Hepatocyte (in vitro differentiated cells): ENCODE data around the gene CHD6. TPM values are rescaled to one million over a fixed set of nuclear protein-coding genes. Genes with fewer than 3 reads are reported as not detected.
"Not testable (repeated sequence)": the region's sequence is repeated elsewhere in the genome, so short reads cannot be mapped to it uniquely, and the experiment has no call there.

Experiments used
- DNase-seq: peaks from one replicate; pipeline ENCODE4 v3.0.0-alpha.2; 2016; ENCODE audit warnings: low spot score
- H2AFZ ChIP-seq: fragments of 200-600 bp; sonication (generic); 2 replicates; pipeline ENCODE4 v1.6.0; 2016; ENCODE audit warnings: antibody characterized with exemption, mild to moderate bottlenecking
- H3K27ac ChIP-seq: fragments of 200-600 bp; sonication (generic); 2 replicates; pipeline ENCODE4 v1.5.1; 2016; ENCODE audit warnings: mild to moderate bottlenecking
- H3K27me3 ChIP-seq: fragments of 200-600 bp; sonication (generic); 2 replicates; pipeline ENCODE4 v1.6.1; 2016
- H3K36me3 ChIP-seq: fragments of 200-600 bp; sonication (generic); replicated peaks from 2 replicates; pipeline ENCODE4 v1.5.1; 2016; ENCODE audit warnings: low read depth; ENCODE audit not compliant: insufficient read depth
- H3K4me1 ChIP-seq: fragments of 200-600 bp; sonication (generic); 2 replicates; pipeline ENCODE4 v1.5.1; 2016; ENCODE audit warnings: mild to moderate bottlenecking, moderate library complexity; ENCODE audit not compliant: insufficient read depth
- H3K4me2 ChIP-seq: fragments of 200-600 bp; sonication (generic); 2 replicates; pipeline ENCODE4 v1.6.0; 2016
- H3K4me3 ChIP-seq: fragments of 200-600 bp; sonication (generic); 2 replicates; pipeline ENCODE4 v1.5.1; 2016; ENCODE audit warnings: mild to moderate bottlenecking
- H3K79me2 ChIP-seq: fragments of 200-600 bp; sonication (generic); 2 replicates; pipeline ENCODE4 v1.6.0; 2017; ENCODE audit warnings: mild to moderate bottlenecking
- H3K9me2 ChIP-seq: fragments of 200-600 bp; sonication (generic); replicated peaks from 2 replicates; pipeline ENCODE4 v1.6.0; 2017; ENCODE audit warnings: mild to moderate bottlenecking; ENCODE audit not compliant: insufficient read depth
- H3K9me3 ChIP-seq: fragments of 200-600 bp; sonication (generic); 2 replicates; pipeline ENCODE4 v1.5.1; 2016; ENCODE audit warnings: low read depth, mild to moderate bottlenecking
- H4K20me1 ChIP-seq: fragments of 200-600 bp; sonication (generic); 2 replicates; pipeline ENCODE4 v1.6.0; 2016; ENCODE audit warnings: mild to moderate bottlenecking; ENCODE audit not compliant: insufficient read depth, poor library complexity, severe bottlenecking
- EZH2 ChIP-seq: fragments of 200-600 bp; sonication (generic); IDR thresholded peaks from 2 replicates; pipeline ENCODE4 v1.6.1; 2016; ENCODE audit warnings: antibody characterized with exemption, mild to moderate bottlenecking, borderline replicate concordance
- EZH2phosphoT487 ChIP-seq: fragments of 200-600 bp; sonication (generic); IDR thresholded peaks from one replicate; pipeline ENCODE4 v1.6.1; 2018; ENCODE audit warnings: antibody characterized with exemption, mild to moderate bottlenecking, low read depth, moderate library complexity; ENCODE audit not compliant: unreplicated experiment, severe bottlenecking
- WGBS: methylation state at CpG from one replicate; pipeline ENCODE4 v1.1.6; 2016; ENCODE audit warnings: low lambda C conversion rate; ENCODE audit errors: missing lambda C conversion rate; 5-methylcytosine and 5-hydroxymethylcytosine counted together
- polyA plus RNA-seq: library from polyadenylated mRNA; unstranded; fragments of >200 nt; fragmentation: Nextera tagmentation; extraction: Ambion mirVana; gene quantifications from 2 replicates; pipeline ENCODE4 v1.2.1, GENCODE V29; 2016
- total RNA-seq: library from RNA; depleted of rRNA; stranded (reverse); fragments of >200 nt; gene quantifications from 2 replicates; pipeline ENCODE4 v1.2.3, GENCODE V29; 2014
- TF ChIP-seq, protein P1 (sequence below): fragments of 200-600 bp; sonication (generic); IDR thresholded peaks from 2 replicates; pipeline ENCODE4 v1.5.1; 2016; ENCODE audit warnings: antibody characterized with exemption, mild to moderate bottlenecking; ENCODE audit not compliant: poor library complexity

The CHD6 gene
- total and polyA plus RNA-seq, 2 experiments from 2014 or later, result 31.0 to 56.0 TPM

DNA sequence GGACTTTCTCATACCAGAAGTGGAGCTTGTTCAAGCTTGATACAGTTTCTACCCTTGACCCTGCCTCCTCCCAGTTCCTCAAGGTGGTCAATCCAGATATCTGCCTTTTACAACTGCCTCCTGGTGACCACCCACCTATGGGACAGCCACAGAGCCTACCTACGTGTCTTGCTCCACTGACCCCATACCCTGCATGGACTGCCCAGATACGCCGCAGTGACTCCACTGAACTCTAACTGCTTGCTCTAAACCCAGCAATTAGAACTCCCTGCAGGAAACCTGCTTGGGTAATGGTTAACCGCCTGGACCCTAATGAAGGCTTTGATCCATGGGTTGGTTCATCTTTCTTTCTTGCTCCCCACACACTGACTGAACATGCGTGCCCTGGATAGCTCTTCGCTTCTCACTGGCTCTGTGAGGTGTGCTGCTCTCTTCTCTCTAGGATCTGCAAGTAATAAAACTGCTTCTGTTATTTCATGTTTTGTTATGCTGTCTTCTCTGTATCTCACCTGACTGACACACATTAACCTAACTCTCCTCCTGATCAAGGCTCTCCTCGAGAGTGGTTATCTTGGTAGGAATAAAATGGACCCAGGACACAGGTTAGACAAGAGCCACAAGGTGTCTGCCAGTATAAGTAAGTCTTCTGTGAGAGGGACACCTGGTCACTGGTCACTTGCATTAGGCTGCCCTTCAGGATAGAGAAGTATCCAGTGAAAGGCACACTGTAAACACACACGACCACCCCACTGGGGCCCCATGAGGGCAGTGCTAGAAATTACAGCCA lies 79.2 kb downstream of the CHD6 start:
- no peaks in the 10 kb centered on the region for H3K9me3 ChIP-seq
- WGBS, result 67% methylated on average over 8 of the region's 8 CpGs
- TF ChIP-seq EZH2phosphoT487, result no peak
- TF ChIP-seq EZH2, result no peak
- TF ChIP-seq, protein P1, sequence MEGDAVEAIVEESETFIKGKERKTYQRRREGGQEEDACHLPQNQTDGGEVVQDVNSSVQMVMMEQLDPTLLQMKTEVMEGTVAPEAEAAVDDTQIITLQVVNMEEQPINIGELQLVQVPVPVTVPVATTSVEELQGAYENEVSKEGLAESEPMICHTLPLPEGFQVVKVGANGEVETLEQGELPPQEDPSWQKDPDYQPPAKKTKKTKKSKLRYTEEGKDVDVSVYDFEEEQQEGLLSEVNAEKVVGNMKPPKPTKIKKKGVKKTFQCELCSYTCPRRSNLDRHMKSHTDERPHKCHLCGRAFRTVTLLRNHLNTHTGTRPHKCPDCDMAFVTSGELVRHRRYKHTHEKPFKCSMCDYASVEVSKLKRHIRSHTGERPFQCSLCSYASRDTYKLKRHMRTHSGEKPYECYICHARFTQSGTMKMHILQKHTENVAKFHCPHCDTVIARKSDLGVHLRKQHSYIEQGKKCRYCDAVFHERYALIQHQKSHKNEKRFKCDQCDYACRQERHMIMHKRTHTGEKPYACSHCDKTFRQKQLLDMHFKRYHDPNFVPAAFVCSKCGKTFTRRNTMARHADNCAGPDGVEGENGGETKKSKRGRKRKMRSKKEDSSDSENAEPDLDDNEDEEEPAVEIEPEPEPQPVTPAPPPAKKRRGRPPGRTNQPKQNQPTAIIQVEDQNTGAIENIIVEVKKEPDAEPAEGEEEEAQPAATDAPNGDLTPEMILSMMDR, result no peak
- H4K20me1 ChIP-seq, result no peaks in the 10 kb centered on the region
- no peaks in the 10 kb centered on the region for H3K36me3 ChIP-seq
- H3K9me2 ChIP-seq, result no peaks in the 10 kb centered on the region
- H3K4me2 ChIP-seq, result peak overlapping the region; percentile 64
- peaks cover 85% of the 10 kb centered on the region for H3K79me2 ChIP-seq
- peak overlapping the region; percentile 41 for H3K27ac ChIP-seq
- peak; percentile 41 for DNase-seq
- H3K27me3 ChIP-seq, result no peaks in the 10 kb centered on the region
- peaks cover 5% of the 10 kb centered on the region for H3K4me1 ChIP-seq
- no peak overlapping the region for H3K4me3 ChIP-seq
- H2AFZ ChIP-seq, result no peak overlapping the region

DNA sequence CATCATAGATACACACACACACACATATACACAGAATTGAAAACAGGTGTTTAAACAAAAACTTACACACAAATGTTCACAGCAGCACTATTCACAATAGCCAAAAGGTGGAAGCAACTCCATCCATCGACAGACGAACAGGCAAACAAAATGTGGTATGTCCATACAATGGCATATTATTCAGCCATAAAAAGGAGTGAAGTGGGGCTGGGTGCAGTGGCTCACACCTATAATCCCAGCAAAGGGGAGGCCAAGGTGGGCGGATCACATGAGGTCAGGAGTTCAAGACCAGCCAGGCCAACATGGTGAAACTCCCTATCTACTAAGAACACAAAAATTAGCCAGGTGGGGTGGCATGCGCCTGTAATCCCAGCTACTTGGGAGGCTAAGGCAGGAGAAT lies 80.3 kb downstream of the CHD6 start:
- no peaks in the 10 kb centered on the region for H3K9me2 ChIP-seq
- WGBS, result 100% methylated on average over 4 of the region's 4 CpGs
- H3K79me2 ChIP-seq, result peaks cover 85% of the 10 kb centered on the region
- DNase-seq, result no peak
- H3K36me3 ChIP-seq, result no peaks in the 10 kb centered on the region
- no peaks in the 10 kb centered on the region for H4K20me1 ChIP-seq
- no peak overlapping the region for H2AFZ ChIP-seq
- no peak overlapping the region for H3K4me3 ChIP-seq
- no peaks in the 10 kb centered on the region for H3K27me3 ChIP-seq
- peaks cover 5% of the 10 kb centered on the region for H3K4me1 ChIP-seq
- H3K9me3 ChIP-seq, result no peaks in the 10 kb centered on the region
- no peak overlapping the region for H3K27ac ChIP-seq
- no peak overlapping the region for H3K4me2 ChIP-seq
- TF ChIP-seq EZH2 (no peak), EZH2phosphoT487 (no peak)
- TF ChIP-seq, protein P1, result no peak

DNA sequence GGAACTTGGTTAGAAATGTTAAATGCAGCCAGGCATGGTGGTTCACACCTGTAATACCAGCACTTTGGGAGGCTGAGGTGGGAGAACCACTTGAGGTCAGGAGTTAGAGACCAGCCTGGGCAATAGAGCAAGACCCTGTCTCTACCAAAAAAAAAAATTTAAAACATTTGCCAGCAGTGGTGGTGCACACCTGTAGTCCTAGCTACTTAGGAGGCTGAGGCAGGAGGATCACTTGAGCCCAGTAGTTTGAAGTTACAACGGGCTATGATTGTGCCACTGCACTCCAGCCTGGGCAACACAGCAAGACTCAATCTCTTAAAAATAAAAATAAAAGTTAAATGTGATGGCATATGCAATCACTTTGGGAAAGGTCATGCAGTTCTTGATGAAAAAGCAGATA lies 82.6 kb downstream of the CHD6 start:
- not testable (repeated sequence) for H3K9me3 ChIP-seq, H2AFZ ChIP-seq, H3K36me3 ChIP-seq, H3K4me1 ChIP-seq, H3K4me3 ChIP-seq, DNase-seq, H3K9me2 ChIP-seq, H4K20me1 ChIP-seq, H3K27me3 ChIP-seq, H3K4me2 ChIP-seq, H3K27ac ChIP-seq
- peaks cover 87% of the 10 kb centered on the region for H3K79me2 ChIP-seq
- 94% methylated on average over 1 of the region's 1 CpG for WGBS

DNA sequence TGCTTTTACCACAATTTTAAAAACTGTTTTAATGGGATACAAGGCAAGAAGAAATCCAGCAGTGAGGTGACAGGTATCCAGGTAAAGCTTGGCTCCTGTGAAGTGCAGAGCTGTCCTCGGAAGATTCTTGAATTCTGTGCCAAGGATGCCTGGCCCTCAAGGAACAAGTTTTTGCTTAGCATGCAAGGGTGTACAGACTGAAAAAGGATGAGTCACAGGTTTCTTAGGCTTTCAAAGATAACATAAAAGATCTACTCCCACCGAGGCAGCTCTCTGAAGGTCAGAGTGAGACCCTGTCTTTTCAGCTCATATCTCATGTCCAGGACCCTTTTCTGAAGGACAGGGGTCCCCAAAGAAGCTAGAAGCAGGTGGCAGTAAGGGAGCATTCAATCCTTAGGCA lies 83.3 kb downstream of the CHD6 start:
- H3K27me3 ChIP-seq, result no peaks in the 10 kb centered on the region
- no peaks in the 10 kb centered on the region for H3K36me3 ChIP-seq
- no peaks in the 10 kb centered on the region for H3K9me2 ChIP-seq
- H4K20me1 ChIP-seq, result no peaks in the 10 kb centered on the region
- no peaks in the 10 kb centered on the region for H3K4me1 ChIP-seq
- TF ChIP-seq EZH2phosphoT487 (no peak), EZH2 (no peak)
- TF ChIP-seq, protein P1, result no peak
- H3K27ac ChIP-seq, result no peak overlapping the region
- H3K79me2 ChIP-seq, result peaks cover 89% of the 10 kb centered on the region
- no peak for DNase-seq
- H3K4me3 ChIP-seq, result no peak overlapping the region
- H3K9me3 ChIP-seq, result no peaks in the 10 kb centered on the region
- WGBS, result 63% methylated on average over 2 of the region's 2 CpGs
- no peak overlapping the region for H3K4me2 ChIP-seq
- no peak overlapping the region for H2AFZ ChIP-seq
